HEK293 (cell line): Measurements from ENCODE around the gene TLE4.

Experiments
- CTCF ChIA-PET: fragments of 350-600 bp; formaldehyde crosslinking; extraction: SDS; loops from one replicate; lab custom pipeline; 2021; ENCODE audit warnings: antibody characterized with exemption; lab: Yijun Ruan, JAX
- POLR2A ChIA-PET: fragments of 300-600 bp; formaldehyde crosslinking; extraction: SDS; loops from one replicate; lab custom pipeline; 2020; ENCODE audit warnings: antibody characterized with exemption, inconsistent platforms; lab: Yijun Ruan, JAX
- H3K27ac ChIP-seq: fragments of 200-500 bp; sonication (Bioruptor generic); 2 replicates; pipeline ENCODE4 v1.5.1; 2014; ENCODE audit warnings: low read depth, low read length, control low read depth, inconsistent platforms; ENCODE audit errors: extremely low read depth
- H3K36me3 ChIP-seq, 2 experiments: fragments of 200-500 bp in 1 of 2; sonication (Bioruptor generic) in 1 of 2; 1 replicate in 1 of 2; 2 replicates in 1 of 2; pipeline ENCODE4 v1.5.1; 2014 to 2017; ENCODE audit warnings: inconsistent platforms in 2 of 2, low read length in 2 of 2; ENCODE audit not compliant: control insufficient read depth in 2 of 2, insufficient read depth in 1 of 2
- H3K4me1 ChIP-seq: fragments of 200-500 bp; sonication (Bioruptor generic); 2 replicates; pipeline ENCODE4 v1.5.1; 2014; ENCODE audit warnings: mild to moderate bottlenecking, low read length, inconsistent platforms; ENCODE audit not compliant: control insufficient read depth, insufficient read depth
- H3K4me3 ChIP-seq: 2 replicates; pipeline ENCODE4 v1.5.1; 2011; ENCODE audit warnings: low read depth, mild to moderate bottlenecking, control low read depth, low read length, moderate library complexity
- H3K9me3 ChIP-seq: fragments of 200-500 bp; sonication (Bioruptor generic); 2 replicates; pipeline ENCODE4 v1.5.1; 2014; ENCODE audit warnings: low read depth, low read length, inconsistent platforms; ENCODE audit not compliant: control insufficient read depth, insufficient read depth
- AEBP2 ChIP-seq: fragments of 450-650 bp; formaldehyde crosslinking; IDR thresholded peaks from 2 replicates; pipeline ENCODE4 v1.5.1; 2016; ENCODE audit warnings: missing biosample characterization, missing genetic modification characterization, borderline replicate concordance
- BCL11A ChIP-seq: fragments of 450-650 bp; formaldehyde crosslinking; IDR thresholded peaks from 2 replicates; pipeline ENCODE4 v1.5.1; 2016; ENCODE audit warnings: low read depth, missing biosample characterization, missing genetic modification characterization
- FEZF1 ChIP-seq: fragments of 450-650 bp; formaldehyde crosslinking; IDR thresholded peaks from 2 replicates; pipeline ENCODE4 v1.5.1; 2016; ENCODE audit warnings: missing biosample characterization, missing genetic modification characterization
- KLF8 ChIP-seq: fragments of 450-650 bp; formaldehyde crosslinking; IDR thresholded peaks from 2 replicates; pipeline ENCODE4 v1.5.1; 2016; ENCODE audit warnings: missing biosample characterization, missing genetic modification characterization
- PRDM4 ChIP-seq: fragments of 450-650 bp; formaldehyde crosslinking; IDR thresholded peaks from 2 replicates; pipeline ENCODE4 v1.5.1; 2017; ENCODE audit warnings: missing biosample characterization, missing genetic modification characterization
- PRDM6 ChIP-seq: fragments of 450-650 bp; formaldehyde crosslinking; IDR thresholded peaks from 2 replicates; pipeline ENCODE4 v1.5.1; 2017; ENCODE audit warnings: missing biosample characterization, missing genetic modification characterization
- REPIN1 ChIP-seq: fragments of 450-650 bp; formaldehyde crosslinking; IDR thresholded peaks from 2 replicates; pipeline ENCODE4 v1.5.1; 2017; ENCODE audit warnings: missing biosample characterization, missing genetic modification characterization, low read depth
- SALL2 ChIP-seq: fragments of 450-650 bp; formaldehyde crosslinking; IDR thresholded peaks from 2 replicates; pipeline ENCODE4 v1.5.0; 2017; ENCODE audit warnings: missing biosample characterization, mild to moderate bottlenecking, missing genetic modification characterization, borderline replicate concordance
- SETDB1 ChIP-seq: IDR thresholded peaks from one replicate; pipeline ENCODE4 v1.6.1; 2017; ENCODE audit warnings: mild to moderate bottlenecking, low read length, moderate library complexity, mixed read lengths; ENCODE audit not compliant: insufficient read length
- ZBTB1 ChIP-seq: fragments of 450-650 bp; formaldehyde crosslinking; IDR thresholded peaks from 2 replicates; pipeline ENCODE4 v1.5.1; 2016; ENCODE audit warnings: missing biosample characterization, missing genetic modification characterization
- ZBTB17 ChIP-seq: fragments of 450-650 bp; formaldehyde crosslinking; IDR thresholded peaks from 2 replicates; pipeline ENCODE4 v1.5.1; 2016; ENCODE audit warnings: missing biosample characterization, missing genetic modification characterization
- ZBTB8A ChIP-seq: fragments of 450-650 bp; formaldehyde crosslinking; IDR thresholded peaks from 2 replicates; pipeline ENCODE4 v1.5.1; 2016; ENCODE audit warnings: missing biosample characterization, missing genetic modification characterization
- ZNF114 ChIP-seq: fragments of 450-650 bp; formaldehyde crosslinking; IDR thresholded peaks from 2 replicates; pipeline ENCODE4 v1.5.0; 2017; ENCODE audit warnings: missing biosample characterization, missing genetic modification characterization
- ZNF121 ChIP-seq: fragments of 450-650 bp; formaldehyde crosslinking; IDR thresholded peaks from 2 replicates; pipeline ENCODE4 v1.5.1; 2016; ENCODE audit warnings: missing biosample characterization, missing genetic modification characterization
- ZNF146 ChIP-seq: fragments of 450-650 bp; formaldehyde crosslinking; IDR thresholded peaks from 2 replicates; pipeline ENCODE4 v1.5.1; 2016; ENCODE audit warnings: missing biosample characterization, missing genetic modification characterization
- ZNF16 ChIP-seq: fragments of 450-650 bp; formaldehyde crosslinking; IDR thresholded peaks from 2 replicates; pipeline ENCODE4 v1.5.1; 2016; ENCODE audit warnings: low read depth, missing biosample characterization, missing genetic modification characterization
- ZNF26 ChIP-seq: fragments of 450-650 bp; formaldehyde crosslinking; IDR thresholded peaks from 2 replicates; pipeline ENCODE4 v1.5.1; 2016; ENCODE audit warnings: missing biosample characterization, missing genetic modification characterization
- ZNF302 ChIP-seq: fragments of 450-650 bp; formaldehyde crosslinking; IDR thresholded peaks from 2 replicates; pipeline ENCODE4 v1.5.1; 2016; ENCODE audit warnings: missing biosample characterization, missing genetic modification characterization, low read depth
- ZNF362 ChIP-seq: fragments of 450-650 bp; formaldehyde crosslinking; IDR thresholded peaks from 2 replicates; pipeline ENCODE4 v1.5.1; 2016; ENCODE audit warnings: missing biosample characterization, missing genetic modification characterization
- ZNF394 ChIP-seq: fragments of 450-650 bp; formaldehyde crosslinking; IDR thresholded peaks from 2 replicates; pipeline ENCODE4 v1.5.1; 2016; ENCODE audit warnings: missing biosample characterization, missing genetic modification characterization, mild to moderate bottlenecking, moderate library complexity, borderline replicate concordance
- ZNF426 ChIP-seq: fragments of 450-650 bp; formaldehyde crosslinking; IDR thresholded peaks from 2 replicates; pipeline ENCODE4 v1.5.1; 2017; ENCODE audit warnings: missing biosample characterization, missing genetic modification characterization, mild to moderate bottlenecking, inconsistent platforms, moderate library complexity
- ZNF501 ChIP-seq: fragments of 450-650 bp; formaldehyde crosslinking; IDR thresholded peaks from 2 replicates; pipeline ENCODE4 v1.5.1; 2016; ENCODE audit warnings: missing biosample characterization, missing genetic modification characterization
- ZNF521 ChIP-seq: fragments of 450-650 bp; formaldehyde crosslinking; IDR thresholded peaks from 2 replicates; pipeline ENCODE4 v1.5.1; 2017; ENCODE audit warnings: missing biosample characterization, mild to moderate bottlenecking, missing genetic modification characterization
- ZNF549 ChIP-seq: fragments of 450-650 bp; IDR thresholded peaks from 2 replicates; pipeline ENCODE4 v1.5.1; 2018; ENCODE audit warnings: missing biosample characterization, missing genetic modification characterization, mild to moderate bottlenecking, inconsistent platforms, moderate library complexity
- ZNF629 ChIP-seq: fragments of 450-650 bp; formaldehyde crosslinking; IDR thresholded peaks from 2 replicates; pipeline ENCODE4 v1.5.1; 2017; ENCODE audit warnings: missing biosample characterization, missing genetic modification characterization
- ZNF701 ChIP-seq: fragments of 450-650 bp; formaldehyde crosslinking; IDR thresholded peaks from 2 replicates; pipeline ENCODE4 v1.5.1; 2016; ENCODE audit warnings: missing biosample characterization, missing genetic modification characterization
- ZNF776 ChIP-seq: fragments of 450-650 bp; formaldehyde crosslinking; IDR thresholded peaks from 2 replicates; pipeline ENCODE4 v1.5.0; 2017; ENCODE audit warnings: missing biosample characterization, missing genetic modification characterization, borderline replicate concordance
- ZNF843 ChIP-seq: fragments of 450-650 bp; formaldehyde crosslinking; IDR thresholded peaks from 2 replicates; pipeline ENCODE4 v1.5.1; 2016; ENCODE audit warnings: missing biosample characterization, missing genetic modification characterization
- ZSCAN16 ChIP-seq: fragments of 450-650 bp; formaldehyde crosslinking; IDR thresholded peaks from 2 replicates; pipeline ENCODE4 v1.5.1; 2016; ENCODE audit warnings: missing biosample characterization, missing genetic modification characterization
- TF ChIP-seq, protein P1 (sequence below): fragments of 450-650 bp; IDR thresholded peaks from 2 replicates; pipeline ENCODE4 v1.5.1; 2018; ENCODE audit warnings: missing biosample characterization, mild to moderate bottlenecking, missing genetic modification characterization

Gene TLE4

GRCh38 chr9:79581388-79581787 is 9.6 kb downstream of the TLE4 start:
- no peak overlapping the region for H3K4me3 ChIP-seq
- POLR2A ChIA-PET: interaction anchor here (1.1 to 3.1 kb wide), 2 partner anchors 10 to 30 kb away, joined by 4 to 24 read pairs; partner anchors contain the start of gene TLE4
- TF ChIP-seq ZNF362 (no peak), ZNF549 (no peak), ZNF146 (tag by site-specific recombination) (no peak), AEBP2 (no peak), ZBTB8A (no peak), SETDB1 (no peak), ZNF302 (no peak), ZNF114 (tag by site-specific recombination) (no peak), ZNF16 (tag by site-specific recombination) (no peak), REPIN1 (tag by site-specific recombination) (no peak), ZNF394 (tag by site-specific recombination) (no peak), ZNF426 (tag by site-specific recombination) (no peak), ZNF629 (no peak), SALL2 (tag by site-specific recombination) (no peak), ZNF121 (tag by site-specific recombination) (no peak), FEZF1 (tag by site-specific recombination) (no peak), KLF8 (tag by site-specific recombination) (no peak), ZSCAN16 (tag by site-specific recombination) (no peak), ZNF843 (0 out of 2 replicates have a peak, but pooled peaks have one; percentile 28), PRDM6 (tag by site-specific recombination) (peak; percentile 66), PRDM4 (tag by site-specific recombination) (no peak), ZBTB17 (peak; percentile 35; the same call in 1 of the 2 replicates), ZNF701 (tag by site-specific recombination) (no peak), ZNF521 (no peak), ZNF26 (no peak), ZBTB1 (tag by site-specific recombination) (no peak), ZNF776 (no peak), ZNF501 (tag by site-specific recombination) (no peak), BCL11A (tag by site-specific recombination) (no peak)
- TF ChIP-seq, protein P1, sequence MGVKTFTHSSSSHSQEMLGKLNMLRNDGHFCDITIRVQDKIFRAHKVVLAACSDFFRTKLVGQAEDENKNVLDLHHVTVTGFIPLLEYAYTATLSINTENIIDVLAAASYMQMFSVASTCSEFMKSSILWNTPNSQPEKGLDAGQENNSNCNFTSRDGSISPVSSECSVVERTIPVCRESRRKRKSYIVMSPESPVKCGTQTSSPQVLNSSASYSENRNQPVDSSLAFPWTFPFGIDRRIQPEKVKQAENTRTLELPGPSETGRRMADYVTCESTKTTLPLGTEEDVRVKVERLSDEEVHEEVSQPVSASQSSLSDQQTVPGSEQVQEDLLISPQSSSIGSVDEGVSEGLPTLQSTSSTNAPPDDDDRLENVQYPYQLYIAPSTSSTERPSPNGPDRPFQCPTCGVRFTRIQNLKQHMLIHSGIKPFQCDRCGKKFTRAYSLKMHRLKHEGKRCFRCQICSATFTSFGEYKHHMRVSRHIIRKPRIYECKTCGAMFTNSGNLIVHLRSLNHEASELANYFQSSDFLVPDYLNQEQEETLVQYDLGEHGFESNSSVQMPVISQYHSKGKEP (tag by site-specific recombination): peak; percentile 8; the same call in 1 of the 2 replicates

More at GRCh38 chr9:79581388-79581787, 9.6 kb downstream of the TLE4 start:
- H3K27ac ChIP-seq: no peak overlapping the region
- H3K9me3 ChIP-seq: no peaks in the 10 kb centered on the region
- peaks cover 0 to 40% of the 10 kb centered on the region in 2 experiments; a peak in 1 of 3 replicates for H3K36me3 ChIP-seq
- no peaks in the 10 kb centered on the region for H3K4me1 ChIP-seq
- CTCF ChIA-PET: interaction anchor here (1.2 kb wide), 1 partner anchor 51 kb away, joined by 3 read pairs; no protein-coding TSS in a partner anchor
